GM19328 (cell line): ENCODE measurements around the gene FERMT2.

Experiments used
- ATAC-seq: cut with Tn5 transposase; IDR thresholded peaks from one replicate; pipeline ENCODE4 v1.9.1; 2021; ENCODE audit warnings: mild to moderate bottlenecking, moderate library complexity; ENCODE audit not compliant: unreplicated experiment

FERMT2 gene

GRCh38 chr14:52950898-52951680 lies at the start of gene FERMT2:
TSS of gene FERMT2 (minus strand) at chr14:52951050. CDS start at chr14:52950568, 482 bp downstream.
- no peak for ATAC-seq

GRCh38 chr14:52998376-52999015 lies 47.6 kb upstream of the FERMT2 start:
- ATAC-seq: no peak

GRCh38 chr14:52996493-52996892 lies 45.6 kb upstream of the FERMT2 start:
- ATAC-seq: no peak

- ATAC-seq: no peak
Measured at GRCh38 chr14:52995998-52996397, 45.1 kb upstream of the FERMT2 start.

- no peak for ATAC-seq
Measured at GRCh38 chr14:52992236-52992870, 41.5 kb upstream of the FERMT2 start.

- ATAC-seq: no peak
Measured at GRCh38 chr14:52988139-52988538, 37.3 kb upstream of the FERMT2 start.

- no peak for ATAC-seq
Measured at GRCh38 chr14:52987514-52987913, 36.7 kb upstream of the FERMT2 start.

GRCh38 chr14:52987042-52987441 lies 36.2 kb upstream of the FERMT2 start:
- no peak for ATAC-seq

- ATAC-seq: no peak
Measured at GRCh38 chr14:52977798-52978197, 26.9 kb upstream of the FERMT2 start.

GRCh38 chr14:52974406-52974805 lies 23.6 kb upstream of the FERMT2 start:
- no peak for ATAC-seq

GRCh38 chr14:52961060-52961639 lies 10.3 kb upstream of the FERMT2 start:
- no peak for ATAC-seq

GRCh38 chr14:52960627-52961026 lies 9.8 kb upstream of the FERMT2 start:
- no peak for ATAC-seq

GRCh38 chr14:52954346-52955214 lies 3.7 kb upstream of the FERMT2 start:
- no peak for ATAC-seq

- no peak for ATAC-seq
Measured at GRCh38 chr14:52951681-52952554, 1.1 kb upstream of the FERMT2 start.

GRCh38 chr14:52950410-52950897 lies 396 bp downstream of the FERMT2 start:
- ATAC-seq: no peak

- no peak for ATAC-seq
Measured at GRCh38 chr14:52949711-52950409, 990 bp downstream of the FERMT2 start.

- ATAC-seq: no peak
Measured at GRCh38 chr14:52949249-52949648, 1.6 kb downstream of the FERMT2 start.

- no peak for ATAC-seq
Measured at GRCh38 chr14:52948836-52949235, 2.0 kb downstream of the FERMT2 start.

- no peak for ATAC-seq
Measured at GRCh38 chr14:52948039-52948438, 2.8 kb downstream of the FERMT2 start.
